Measurements from ENCODE around the gene KCTD4.

KCTD4 gene

GRCh38 chr13:45225370-45225769 lies 24.5 kb upstream of the KCTD4 start:
- no peak overlapping the region for H3K27ac ChIP-seq

GRCh38 chr13:45224176-45224575 lies 23.3 kb upstream of the KCTD4 start:
- no peak for DNase-seq (ENCODE audit: low spot score)

More at GRCh38 chr13:45225370-45225769, 24.5 kb upstream of the KCTD4 start:
- DNase-seq (ENCODE audit: low spot score), result no peak
- H3K4me3 ChIP-seq, result no peak overlapping the region
- no peak for TF ChIP-seq CTCF (IDR thresholded peaks at IDR 0.05)

GRCh38 chr13:45222919-45223318 lies 22.1 kb upstream of the KCTD4 start:
- Histone ChIP-seq H3K27ac (no peak overlapping the region), H3K4me3 (no peak overlapping the region)
- no peak for DNase-seq (ENCODE audit: low spot score)
- no peak for TF ChIP-seq CTCF (IDR thresholded peaks at IDR 0.05)

More at GRCh38 chr13:45224176-45224575, 23.3 kb upstream of the KCTD4 start:
- TF ChIP-seq CTCF (IDR thresholded peaks at IDR 0.05), result no peak
- no peak overlapping the region for H3K4me3 ChIP-seq
- no peak overlapping the region for H3K27ac ChIP-seq

GRCh38 chr13:45222516-45222915 lies 21.7 kb upstream of the KCTD4 start:
- no peak for TF ChIP-seq CTCF (IDR thresholded peaks at IDR 0.05)
- Histone ChIP-seq H3K4me3 (no peak overlapping the region), H3K27ac (no peak overlapping the region)
- DNase-seq (ENCODE audit: low spot score), result no peak

GRCh38 chr13:45220403-45220802 lies 19.6 kb upstream of the KCTD4 start:
- no peak for TF ChIP-seq CTCF (IDR thresholded peaks at IDR 0.05)
- DNase-seq (ENCODE audit: low spot score), result no peak
- H3K4me3 ChIP-seq, result no peak overlapping the region

GRCh38 chr13:45219938-45220375 lies 19.1 kb upstream of the KCTD4 start:
- no peak overlapping the region for H3K27ac ChIP-seq
- H3K4me3 ChIP-seq, result no peak overlapping the region
- no peak for DNase-seq (ENCODE audit: low spot score)
- TF ChIP-seq CTCF (IDR thresholded peaks at IDR 0.05), result no peak

More at GRCh38 chr13:45220403-45220802, 19.6 kb upstream of the KCTD4 start:
- no peak overlapping the region for H3K27ac ChIP-seq

GRCh38 chr13:45219123-45219891 lies 18.5 kb upstream of the KCTD4 start:
- Histone ChIP-seq H3K4me3 (no peak overlapping the region), H3K27ac (no peak overlapping the region)
- no peak for DNase-seq (ENCODE audit: low spot score)
- no peak for TF ChIP-seq CTCF (IDR thresholded peaks at IDR 0.05)
